HG02642 (cell line): ENCODE results near the gene TWIST2.

Experiments
- ATAC-seq: cut with Tn5 transposase; IDR thresholded peaks from one replicate; pipeline ENCODE4 v1.9.1; 2021; ENCODE audit warnings: mild to moderate bottlenecking; ENCODE audit not compliant: unreplicated experiment, poor library complexity

TWIST2 gene

DNA sequence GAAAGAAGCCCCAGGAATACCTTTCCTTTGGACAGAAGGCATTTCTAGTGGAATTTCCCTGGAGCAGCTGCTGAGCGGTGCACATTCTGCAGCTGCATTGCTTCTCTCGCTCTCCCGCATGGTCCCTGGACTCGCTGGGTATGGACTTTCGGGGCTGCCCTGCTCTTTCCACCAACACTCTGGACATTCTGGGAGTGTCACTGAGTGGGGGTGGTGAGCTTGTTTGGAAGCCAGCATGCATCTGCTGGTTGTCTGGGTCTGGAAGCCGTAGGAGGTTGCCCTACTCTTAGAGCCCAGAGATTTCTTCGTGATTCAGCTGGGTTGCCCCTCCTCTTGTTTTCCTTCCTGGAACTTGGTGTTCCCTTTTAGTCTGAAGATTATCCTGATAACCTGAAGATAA is 52.6 kb downstream of the TWIST2 start:
- no peak for ATAC-seq

DNA sequence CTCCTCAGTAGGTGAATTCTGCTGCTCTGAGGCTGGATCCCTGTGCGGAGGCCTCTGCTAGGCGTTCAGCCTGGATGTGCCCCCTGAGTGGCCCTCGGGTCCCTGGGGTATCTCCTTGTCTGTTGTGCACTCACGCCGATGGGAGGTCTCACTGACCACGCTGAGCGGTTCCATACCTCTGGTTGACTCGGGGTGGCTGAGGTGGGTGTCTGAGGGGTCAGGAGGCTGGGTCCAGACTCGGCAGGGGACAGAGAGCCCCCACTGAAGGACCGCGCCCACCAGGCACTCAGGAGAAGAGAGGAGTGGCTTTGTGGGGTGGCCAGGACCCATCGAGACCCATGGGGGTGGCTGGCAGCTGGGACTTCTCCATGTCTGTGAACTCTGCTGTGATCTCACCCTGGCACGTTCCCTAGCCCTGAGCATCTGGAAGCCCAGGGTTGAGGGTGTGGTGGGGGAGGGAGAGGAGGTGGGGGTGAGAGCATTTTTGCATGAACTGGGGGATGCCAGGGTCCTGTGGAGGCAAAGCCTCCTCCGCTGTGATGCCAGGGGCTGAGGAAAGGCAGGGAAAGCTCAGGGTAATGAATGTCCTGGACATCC is 53.7 kb downstream of the TWIST2 start:
- no peak for ATAC-seq

- ATAC-seq: no peak
Observed at GRCh38 chr2:238902285-238902684, 54.4 kb downstream of the TWIST2 start.

- ATAC-seq: no peak
Observed at GRCh38 chr2:238903141-238903540, 55.3 kb downstream of the TWIST2 start.

- ATAC-seq: no peak
Observed at GRCh38 chr2:238904177-238904576, 56.3 kb downstream of the TWIST2 start.

- no peak for ATAC-seq
Observed at GRCh38 chr2:238904716-238905115, 56.8 kb downstream of the TWIST2 start.

GRCh38 chr2:238905224-238905623 is 57.3 kb downstream of the TWIST2 start:
- no peak for ATAC-seq

- ATAC-seq: no peak
Observed at GRCh38 chr2:238905644-238906043, 57.8 kb downstream of the TWIST2 start.

- no peak for ATAC-seq
Observed at GRCh38 chr2:238906254-238906935, 58.5 kb downstream of the TWIST2 start.

- ATAC-seq: no peak
Observed at GRCh38 chr2:238906936-238907716, 59.2 kb downstream of the TWIST2 start.

- no peak for ATAC-seq
Observed at GRCh38 chr2:238907717-238908173, 59.9 kb downstream of the TWIST2 start.

- ATAC-seq: no peak
Observed at GRCh38 chr2:238908960-238909951, 61.4 kb downstream of the TWIST2 start.

DNA sequence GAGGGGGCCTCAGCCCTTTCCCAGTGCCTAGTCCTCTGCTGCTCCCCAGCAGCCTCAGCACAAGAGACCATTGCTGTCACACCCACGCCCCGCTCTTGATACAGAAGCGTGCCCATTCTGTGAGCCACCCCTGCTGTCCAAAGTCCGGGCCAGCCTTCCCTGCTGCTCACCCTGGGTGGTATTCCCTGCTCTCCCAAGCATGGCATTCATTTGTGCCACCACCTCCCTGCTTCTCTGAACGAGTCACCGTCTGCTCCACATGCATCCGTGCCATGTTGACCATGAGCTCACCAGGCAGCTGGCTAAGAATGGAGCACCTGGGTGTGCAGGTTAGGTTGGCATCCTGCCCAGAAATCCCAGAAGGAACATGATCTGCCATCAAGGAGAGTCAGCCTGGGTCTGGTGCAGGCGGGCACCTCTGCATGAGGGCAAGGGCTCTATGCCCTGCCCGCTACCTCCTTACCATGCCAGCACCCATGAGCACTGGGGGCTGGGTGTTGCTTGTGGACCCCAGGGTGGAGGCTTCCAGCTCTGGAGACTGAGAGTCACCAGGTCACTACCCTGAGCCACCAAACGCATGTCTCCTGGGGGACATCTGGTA is 63.0 kb downstream of the TWIST2 start:
- ATAC-seq: no peak

- ATAC-seq: no peak
Observed at GRCh38 chr2:238911376-238912227, 63.7 kb downstream of the TWIST2 start.

- no peak for ATAC-seq
Observed at GRCh38 chr2:238912228-238912915, 64.5 kb downstream of the TWIST2 start.

DNA sequence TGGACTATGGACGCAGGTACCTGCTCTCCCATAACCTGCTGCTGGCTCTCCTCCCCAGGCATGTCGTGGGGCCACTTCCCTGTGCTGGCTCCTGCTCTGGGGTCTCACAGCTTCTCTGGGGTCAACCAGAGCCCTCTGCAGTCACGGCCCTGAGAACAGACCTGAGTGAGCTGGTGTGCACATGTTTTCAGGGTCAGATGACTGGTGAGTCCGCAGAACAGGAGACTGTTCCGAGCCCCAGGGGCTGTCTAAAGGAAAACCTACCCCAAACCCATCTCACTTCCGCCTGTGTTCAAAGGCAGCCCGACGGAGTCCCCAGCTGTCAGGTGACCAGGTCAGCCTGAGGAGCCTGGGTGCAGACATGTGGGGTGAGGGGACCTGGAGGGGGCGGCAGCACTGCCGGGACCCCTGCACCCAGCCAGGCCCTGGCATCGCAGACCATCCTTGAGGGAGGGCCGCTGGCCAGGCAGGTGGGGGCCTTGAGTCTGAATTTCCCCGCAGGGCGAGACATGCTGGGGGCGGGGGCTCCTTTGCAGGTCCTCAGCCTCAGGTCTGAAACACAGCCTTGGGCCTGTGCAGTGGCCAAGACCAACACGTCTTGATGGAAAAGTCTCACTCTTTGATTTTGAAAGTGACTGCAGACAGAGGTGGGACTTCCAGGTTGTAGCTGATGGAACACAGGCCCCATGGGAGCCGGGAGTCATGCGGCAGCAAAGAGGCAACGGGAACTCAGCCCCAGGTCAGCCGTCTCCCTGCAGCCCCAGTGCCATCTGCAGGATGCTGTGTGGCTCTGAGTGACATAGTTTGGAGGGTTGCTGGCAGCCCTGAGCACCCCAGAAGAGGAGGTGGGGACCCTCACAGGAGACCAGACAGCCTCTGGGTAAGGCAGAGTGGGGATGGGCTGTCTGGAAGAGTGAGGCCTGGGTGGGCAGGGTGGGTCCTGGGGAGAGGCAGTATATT is 65.3 kb downstream of the TWIST2 start:
- no peak for ATAC-seq

DNA sequence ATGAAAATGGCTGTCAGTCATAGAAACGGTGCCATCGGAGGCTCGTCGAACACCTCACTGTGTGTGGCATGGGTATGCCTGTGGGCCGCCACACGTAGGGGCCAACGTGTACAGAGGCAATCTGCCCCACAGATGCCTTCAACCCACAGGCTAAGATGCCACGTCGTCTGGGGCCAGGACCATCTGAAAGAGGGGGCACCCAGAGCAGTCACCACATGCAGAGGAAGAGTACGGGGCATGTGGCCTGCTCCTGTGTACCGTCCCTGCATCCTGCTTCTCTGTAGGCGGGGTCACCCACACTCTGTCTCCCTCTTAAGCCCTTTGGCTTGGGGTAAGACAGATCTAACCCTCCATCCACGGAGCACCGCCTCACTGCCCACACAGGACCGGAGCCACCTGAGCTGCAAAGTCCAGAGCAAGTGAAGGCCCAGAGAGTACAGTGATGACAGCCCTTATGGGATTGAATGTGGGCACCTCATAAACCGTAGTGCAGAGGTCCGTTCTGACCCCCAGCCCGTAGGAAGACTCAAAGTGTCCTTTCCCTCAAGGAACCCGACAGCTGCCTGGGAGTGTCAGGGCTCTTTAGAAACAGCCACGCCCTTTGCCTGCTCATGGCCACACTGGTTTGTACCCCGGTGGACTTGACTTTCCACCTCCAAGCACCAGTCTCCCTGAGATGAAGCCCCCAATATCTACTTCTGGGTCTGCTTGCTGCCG is 66.2 kb downstream of the TWIST2 start:
- ATAC-seq: no peak
